ENCODE results near the gene CSTPP1. TPM values are rescaled to one million over a fixed set of nuclear protein-coding genes. Genes with fewer than 3 reads are reported as not detected.

Gene CSTPP1
- total RNA-seq, 4 donors from 2014 or later, result 31.8 to 42.1 (median 39.1) TPM

DNA sequence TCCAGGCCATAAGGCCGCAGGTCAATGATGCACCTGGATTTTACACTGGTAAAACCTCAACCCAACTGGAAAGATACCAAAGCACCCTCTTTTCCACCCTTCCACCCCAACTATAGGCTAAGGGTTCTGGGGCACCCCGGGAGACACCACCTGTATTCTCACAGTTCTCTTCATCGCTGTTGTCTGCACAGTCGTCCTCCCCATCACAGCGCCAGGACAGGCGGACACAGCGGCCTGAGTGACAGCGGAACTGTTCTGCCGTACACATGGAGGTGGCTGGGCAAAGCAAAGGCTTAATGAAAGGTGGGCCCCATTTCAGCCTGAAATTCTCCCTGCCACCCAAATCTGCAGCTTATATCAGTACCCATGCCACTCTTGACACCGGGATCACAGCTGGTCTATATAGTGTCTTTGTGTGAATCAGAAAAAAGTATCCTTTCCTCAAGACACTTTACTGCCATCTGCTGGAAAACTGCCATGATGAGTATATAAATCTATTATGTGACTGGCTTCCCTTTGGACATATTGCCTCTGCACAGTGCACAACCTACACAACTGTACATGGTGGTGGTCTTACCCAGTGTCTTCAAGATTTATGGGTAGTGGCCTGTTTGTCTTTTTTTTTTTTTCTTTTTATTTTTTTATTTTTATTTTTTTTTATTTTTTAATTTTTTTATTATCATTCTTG, 39.7 kb upstream of the CSTPP1 start:
- H3K4me1 ChIP-seq, result no peaks in the 10 kb centered on the region
- no peak overlapping the region for H3K4me3 ChIP-seq
- no peak overlapping the region for H3K27ac ChIP-seq
- no peak for DNase-seq
- TF ChIP-seq CTCF (IDR thresholded peaks at IDR 0.05) (peak in 3 of 6 experiments; percentile 27 to 42 (median 34)), POLR2A (IDR thresholded peaks at IDR 0.05) (no peak)
- H3K36me3 ChIP-seq, result peaks cover 0 to 57% (median 0%) of the 10 kb centered on the region in 3 donors
- H3K27me3 ChIP-seq, result no peaks in the 10 kb centered on the region
- H3K9me3 ChIP-seq, result no peaks in the 10 kb centered on the region

DNA sequence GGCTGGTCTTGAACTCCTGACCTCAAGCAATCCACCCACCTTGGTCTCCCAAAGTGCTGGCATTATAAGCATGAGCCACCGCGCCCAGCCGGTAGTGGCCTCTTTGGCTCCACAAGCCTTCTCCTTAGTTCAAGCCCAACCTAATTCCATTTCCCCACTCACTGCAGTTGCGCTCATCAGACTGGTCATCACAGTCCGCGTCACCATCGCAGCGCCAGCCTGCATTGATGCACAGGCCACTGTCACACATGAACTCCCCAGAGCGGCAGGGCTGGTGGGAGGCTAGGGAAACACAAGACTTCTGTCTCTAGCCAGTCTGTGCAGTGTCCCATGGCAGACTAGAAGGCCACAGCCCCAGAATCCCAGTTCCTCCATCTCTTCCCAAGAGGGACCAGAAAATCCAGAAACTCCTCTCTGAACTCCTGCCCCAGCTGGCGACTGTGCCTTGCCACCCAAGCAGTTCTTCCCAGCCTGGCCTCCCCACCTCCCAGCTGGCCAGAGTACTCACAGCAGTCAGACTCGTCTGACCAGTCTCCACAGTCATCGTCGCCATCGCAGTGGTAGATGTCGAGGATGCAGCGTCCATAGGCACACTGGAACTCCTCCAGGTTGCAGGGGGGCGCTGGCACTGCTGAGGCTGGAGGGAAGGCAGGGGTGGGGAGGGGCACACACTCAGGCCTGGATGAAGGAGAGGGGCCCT, 38.0 kb upstream of the CSTPP1 start:
- TF ChIP-seq POLR2A (IDR thresholded peaks at IDR 0.05), result no peak
- TF ChIP-seq CTCF (IDR thresholded peaks at IDR 0.05), result no peak
- H3K4me1 ChIP-seq, result no peaks in the 10 kb centered on the region
- no peak overlapping the region for H3K27ac ChIP-seq
- no peak overlapping the region for H3K4me3 ChIP-seq
- no peak for DNase-seq
- no peaks in the 10 kb centered on the region for H3K27me3 ChIP-seq
- no peaks in the 10 kb centered on the region for H3K9me3 ChIP-seq
- peaks cover 0 to 44% (median 0%) of the 10 kb centered on the region in 3 donors for H3K36me3 ChIP-seq

DNA sequence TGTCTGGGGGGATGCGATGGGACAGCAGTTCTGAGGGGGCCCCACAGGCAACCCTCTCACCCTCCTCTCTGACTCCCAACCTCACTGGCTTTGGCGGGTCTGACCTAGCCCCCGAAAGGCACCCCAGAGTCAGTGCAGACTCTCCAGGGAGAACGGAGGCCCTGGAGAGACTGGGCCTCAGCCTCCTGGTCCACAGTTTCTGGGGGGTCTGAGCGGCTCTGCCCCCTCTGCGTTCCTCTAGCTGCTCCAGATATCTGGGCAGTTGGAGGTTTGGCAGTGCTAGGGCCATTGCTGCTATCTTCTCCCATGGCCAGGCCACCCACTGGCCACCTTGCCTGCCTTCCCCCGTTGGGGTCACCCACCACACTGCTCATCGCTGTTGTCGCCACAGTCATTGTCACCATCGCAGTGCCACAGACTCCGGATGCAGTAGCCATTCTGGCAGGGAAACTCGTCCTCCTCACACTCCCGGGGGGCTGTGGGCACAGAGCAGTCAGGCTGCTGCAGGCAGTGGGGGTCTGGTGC, 37.0 kb upstream of the CSTPP1 start:
- Histone ChIP-seq H3K4me1 (no peaks in the 10 kb centered on the region), H3K36me3 (peaks cover 0 to 40% (median 0%) of the 10 kb centered on the region in 3 donors), H3K27me3 (no peaks in the 10 kb centered on the region), H3K4me3 (no peak overlapping the region), H3K27ac (no peak overlapping the region), H3K9me3 (no peaks in the 10 kb centered on the region)
- DNase-seq, result no peak
- TF ChIP-seq CTCF (IDR thresholded peaks at IDR 0.05) (no peak), POLR2A (IDR thresholded peaks at IDR 0.05) (no peak)

GRCh38 chr11:46900091-46900746, 36.3 kb upstream of the CSTPP1 start:
- H3K4me3 ChIP-seq, result no peak overlapping the region
- TF ChIP-seq CTCF (IDR thresholded peaks at IDR 0.05), result no peak
- H3K27me3 ChIP-seq, result no peaks in the 10 kb centered on the region
- H3K27ac ChIP-seq, result no peak overlapping the region
- peaks cover 0 to 35% (median 0%) of the 10 kb centered on the region in 3 donors for H3K36me3 ChIP-seq
- no peaks in the 10 kb centered on the region for H3K9me3 ChIP-seq
- no peaks in the 10 kb centered on the region for H3K4me1 ChIP-seq
- DNase-seq, result no peak

DNA sequence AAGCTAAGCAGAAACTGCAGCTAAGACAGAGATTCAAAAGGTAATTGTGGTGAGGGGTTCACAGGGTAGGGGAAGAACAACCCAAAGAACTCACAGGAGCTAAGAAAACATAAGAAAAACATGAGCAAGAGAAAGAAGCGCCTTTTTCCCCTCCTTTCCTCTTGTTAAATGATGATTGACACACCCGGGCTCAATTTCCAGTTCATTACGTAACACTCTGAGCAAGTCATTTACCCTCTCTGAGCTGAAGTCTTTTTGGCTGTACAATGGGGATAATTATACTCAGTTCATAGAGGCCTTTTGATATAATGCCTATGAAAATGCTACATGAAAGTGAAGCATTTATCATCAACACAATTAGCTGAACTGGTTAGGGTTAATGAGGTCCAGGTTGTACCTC, 35.4 kb upstream of the CSTPP1 start:
- no peak overlapping the region for H3K4me3 ChIP-seq
- H3K9me3 ChIP-seq, result no peaks in the 10 kb centered on the region
- H3K27ac ChIP-seq, result no peak overlapping the region
- no peaks in the 10 kb centered on the region for H3K4me1 ChIP-seq
- TF ChIP-seq CTCF (IDR thresholded peaks at IDR 0.05), result no peak
- no peak for TF ChIP-seq POLR2A (IDR thresholded peaks at IDR 0.05)
- H3K36me3 ChIP-seq, result peaks cover 0 to 25% (median 0%) of the 10 kb centered on the region in 3 donors
- no peak for DNase-seq
- H3K27me3 ChIP-seq, result no peaks in the 10 kb centered on the region

Data from Peyer's patch (tissue), 4 donors.